Activated CD8-positive, alpha-beta memory T cell treated with anti-CD3 and anti-CD28 coated beads for 48 hours (primary cell): Measurements from ENCODE around the gene CD300LB.
A peak's percentile ranks its signal among the peaks of the same experiment; 100 is the strongest.
"Not testable (repeated sequence)": the region's sequence is repeated elsewhere in the genome, so short reads cannot be mapped to it uniquely, and the experiment has no call there.

Experiments
- DNase-seq, 3 experiments: peaks; one replicate each; pipeline ENCODE4 v3.0.0-alpha.2; 2020; ENCODE audit warnings: low read depth in 2 of 3, low spot score in 2 of 3

The CD300LB gene

GRCh38 chr17:74525781-74526288 lies 5.4 kb downstream of the CD300LB start:
- DNase-seq: no peak

DNA sequence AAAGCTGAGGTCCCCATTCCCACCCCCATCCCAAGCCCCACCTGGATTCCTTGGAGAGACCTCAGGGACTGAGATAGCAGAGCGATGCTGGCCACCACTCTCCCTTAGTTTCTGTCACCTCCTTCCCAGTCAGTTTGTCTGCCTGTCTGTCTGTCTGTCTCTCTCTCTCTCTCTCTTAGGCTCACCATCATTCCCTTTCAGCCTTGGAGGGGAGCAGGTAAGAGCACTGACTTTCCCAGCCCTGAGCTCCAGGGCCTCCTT lies 5.9 kb downstream of the CD300LB start:
- DNase-seq: no peak

DNA sequence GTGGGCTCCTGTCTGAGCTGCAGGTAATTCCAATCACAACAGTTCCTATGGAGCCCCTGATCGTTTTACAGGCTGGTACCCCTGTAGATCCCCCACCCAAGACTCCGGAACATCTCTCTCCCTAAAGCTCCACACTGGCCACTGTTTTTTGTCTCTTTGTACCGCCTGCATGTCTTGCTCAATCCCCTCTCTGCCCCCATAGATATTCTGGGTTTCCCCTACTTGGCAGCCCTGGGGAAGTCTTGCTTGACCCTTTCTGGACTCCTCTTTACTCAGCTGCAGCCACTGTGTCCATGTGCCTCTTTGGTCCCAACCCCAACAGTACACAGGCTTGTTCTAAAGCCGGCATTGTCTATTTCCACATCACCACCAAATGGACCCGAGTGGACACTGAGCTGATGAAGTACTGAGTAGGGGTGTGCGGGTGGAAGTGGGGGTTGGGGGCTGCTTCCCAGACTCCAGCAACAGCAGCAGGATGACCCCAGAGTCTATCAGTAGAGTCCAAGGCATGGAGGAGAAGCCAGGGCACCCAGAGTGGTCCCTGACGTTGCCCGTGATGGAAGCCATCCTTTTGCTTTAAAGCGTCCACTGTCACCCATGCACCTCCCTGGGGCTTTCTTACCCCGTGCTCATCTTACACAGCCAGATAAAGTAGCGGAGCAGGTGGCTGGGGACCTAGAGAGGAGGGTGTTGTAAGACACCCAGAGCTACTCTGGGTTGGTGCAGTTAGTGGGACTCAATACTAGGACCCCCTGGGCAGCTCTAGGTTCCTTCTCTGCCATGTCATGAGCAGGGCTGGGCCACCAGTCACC lies 6.4 kb downstream of the CD300LB start:
- no peak for DNase-seq

GRCh38 chr17:74523308-74523707 lies 8.0 kb downstream of the CD300LB start:
- no peak for DNase-seq

GRCh38 chr17:74522381-74523105 lies 8.7 kb downstream of the CD300LB start:
- DNase-seq: no peak

GRCh38 chr17:74521701-74522201 lies 9.5 kb downstream of the CD300LB start:
- DNase-seq: no peak

DNA sequence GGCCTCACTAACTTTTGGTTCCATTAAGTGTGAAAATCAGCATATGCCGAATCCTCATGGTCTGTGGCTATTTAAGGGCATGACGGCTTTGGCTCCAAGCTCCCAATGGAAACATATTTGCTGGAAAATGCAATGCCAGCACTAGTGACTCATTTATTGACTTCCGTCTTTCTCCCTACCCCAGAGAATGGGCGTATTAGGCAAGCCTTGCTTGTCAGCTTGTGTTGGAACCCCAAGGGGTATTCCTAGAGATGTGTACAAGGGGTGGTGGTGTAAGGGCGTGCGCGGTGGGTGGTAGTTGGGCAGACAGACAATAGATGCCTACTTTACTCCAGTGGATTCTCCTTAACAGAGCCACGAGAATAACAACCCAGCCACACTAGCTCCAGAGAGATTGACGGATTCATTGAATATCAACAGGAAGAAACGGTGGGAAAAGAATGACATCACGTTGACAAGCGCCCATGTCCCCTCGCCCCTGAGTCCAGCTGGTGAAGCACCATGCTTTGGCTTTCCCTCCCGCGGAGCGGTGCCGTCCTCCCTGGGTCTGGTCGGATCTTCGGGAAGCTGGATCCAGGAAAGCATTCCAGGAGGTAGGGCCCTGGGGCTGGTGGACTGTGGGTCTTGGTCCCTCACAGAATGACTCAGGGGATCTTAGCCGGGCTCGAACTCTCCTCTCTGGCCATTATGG lies 10.3 kb downstream of the CD300LB start:
- DNase-seq: no peak

DNA sequence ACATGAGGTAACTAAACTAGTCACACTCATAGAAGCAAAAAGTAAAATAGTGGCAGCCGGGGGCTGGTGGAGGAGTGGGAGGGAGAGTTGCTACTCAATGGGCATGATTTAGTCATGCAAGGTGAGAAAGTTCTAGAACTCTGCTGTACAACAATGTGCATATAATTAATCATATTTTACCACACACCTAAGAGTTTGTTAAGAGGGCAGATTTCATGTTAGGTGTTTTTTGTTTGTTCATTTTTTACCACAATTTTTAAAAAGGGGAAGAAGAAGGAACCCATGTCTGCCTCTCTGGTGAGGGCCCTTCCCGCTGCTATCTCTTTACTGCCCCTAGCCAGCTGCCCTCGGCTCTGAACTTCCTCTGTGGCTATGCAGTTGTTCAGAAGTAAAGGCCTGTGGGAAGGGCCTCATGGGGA lies 11.2 kb downstream of the CD300LB start:
- DNase-seq: no peak

- DNase-seq: not testable (repeated sequence)
Observed at GRCh38 chr17:74518413-74518981, 12.8 kb downstream of the CD300LB start.

DNA sequence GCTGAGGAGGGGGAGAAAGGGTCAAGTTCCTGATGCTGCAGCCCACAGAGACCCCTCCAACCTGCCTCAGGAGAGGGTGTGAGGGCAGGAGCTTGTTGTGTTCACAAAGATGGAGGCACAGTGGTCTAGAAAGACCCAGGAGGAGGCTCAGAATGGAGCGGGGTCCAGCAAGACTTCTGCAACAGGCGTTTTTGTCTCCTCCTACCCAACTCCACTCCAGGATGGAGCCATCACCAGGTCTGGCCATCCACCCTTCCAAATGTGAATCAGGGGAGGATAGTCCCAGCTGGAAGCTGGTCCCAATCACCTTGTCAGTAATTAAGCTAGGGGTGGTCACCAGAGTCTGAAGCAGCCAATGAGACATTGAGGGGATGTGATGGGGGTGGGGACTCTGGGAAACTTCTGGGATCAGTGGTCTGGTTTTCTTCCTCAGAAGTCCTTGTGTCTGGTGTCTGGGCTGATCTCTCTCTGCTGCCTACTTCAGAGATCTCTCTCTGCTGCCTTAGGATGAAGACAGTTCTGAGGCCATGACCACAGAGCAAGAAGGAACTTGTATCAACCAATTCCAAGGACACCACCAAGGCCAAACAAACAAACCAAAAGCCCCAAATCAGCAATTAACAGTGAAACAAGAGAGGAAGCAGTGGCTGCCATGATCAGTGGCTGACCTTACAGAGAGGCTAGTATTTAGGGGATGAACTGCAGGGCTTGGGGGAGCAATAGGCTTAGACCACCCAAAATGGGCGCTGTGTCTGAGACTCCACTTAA lies 14.5 kb downstream of the CD300LB start:
- DNase-seq: no peak

DNA sequence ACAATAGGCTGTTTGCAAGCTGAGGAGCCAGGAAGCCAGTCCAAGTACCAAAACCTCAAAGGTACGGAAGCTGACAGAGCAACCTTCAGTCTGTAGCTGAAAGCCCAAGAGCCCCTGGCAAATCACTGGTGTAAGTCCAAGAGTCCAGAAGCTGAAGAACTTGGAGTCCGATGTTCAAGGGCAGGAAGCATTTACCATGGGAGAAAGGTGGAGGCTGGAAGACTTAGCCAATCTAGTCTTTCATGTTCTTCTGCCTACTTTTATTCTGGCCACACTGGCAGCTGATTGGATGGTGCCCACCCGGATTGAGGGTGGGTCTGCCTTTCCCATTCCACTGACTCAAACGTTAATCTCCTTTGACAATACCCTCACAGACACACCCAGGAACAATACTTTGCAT lies 15.3 kb downstream of the CD300LB start:
- DNase-seq: no peak

GRCh38 chr17:74514632-74515334 lies 16.5 kb downstream of the CD300LB start:
- peak in 1 of 3 experiments; percentile 36 for DNase-seq

DNA sequence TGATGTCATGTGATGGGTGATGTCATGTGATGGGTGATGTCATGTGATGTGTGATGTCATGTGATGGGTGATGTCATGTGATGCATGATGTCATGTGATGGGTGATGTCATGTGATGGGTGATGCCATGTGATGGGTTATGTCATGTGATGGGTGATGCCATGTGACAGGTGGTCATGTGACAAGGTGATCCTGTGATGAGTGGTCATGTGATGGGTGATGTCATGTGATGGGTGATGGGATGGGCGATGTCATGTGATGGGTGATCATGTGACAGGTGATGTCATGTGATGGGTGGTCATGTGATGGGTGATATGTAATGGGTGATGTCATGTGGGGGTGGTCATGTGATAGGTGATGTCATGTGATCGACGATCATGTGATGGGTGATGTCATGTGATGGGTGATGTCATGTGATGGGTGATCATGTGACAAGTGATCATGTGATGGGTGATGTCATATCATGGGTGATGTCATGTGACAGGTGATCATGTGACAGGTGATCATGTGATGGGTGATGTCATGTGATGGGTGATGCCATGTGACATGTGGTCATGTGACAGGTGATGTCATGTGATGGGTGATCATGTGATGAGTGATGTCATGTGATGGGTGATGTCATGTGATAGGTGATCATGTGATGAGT lies 17.2 kb downstream of the CD300LB start:
- peak in 1 of 3 experiments; percentile 42 for DNase-seq

DNA sequence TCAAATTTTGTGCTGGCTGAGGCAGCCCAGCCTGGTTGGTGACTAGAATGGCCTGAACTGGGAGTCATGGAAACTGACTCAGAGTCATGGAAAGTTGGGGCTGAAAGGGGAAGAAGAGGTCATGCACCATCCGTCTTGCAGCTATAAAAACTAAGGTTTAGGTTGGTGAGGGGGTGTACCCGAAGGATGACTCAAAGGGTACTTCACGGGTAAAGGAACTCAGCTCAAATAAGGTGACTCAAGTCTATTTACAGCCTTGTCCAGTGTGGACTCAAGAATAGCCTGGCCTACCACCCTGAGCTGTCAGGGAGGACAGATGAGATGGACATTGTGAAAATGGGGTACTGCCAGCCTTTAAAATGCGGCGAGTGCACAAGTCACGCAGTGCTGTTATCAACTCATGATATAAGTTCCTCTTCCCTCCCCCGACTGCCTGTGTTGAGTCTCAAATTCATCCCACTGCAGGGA lies 18.6 kb downstream of the CD300LB start:
- DNase-seq: peak in 1 of 3 experiments; percentile 36

- no peak for DNase-seq
Observed at GRCh38 chr17:74512036-74512435, 19.2 kb downstream of the CD300LB start.

DNA sequence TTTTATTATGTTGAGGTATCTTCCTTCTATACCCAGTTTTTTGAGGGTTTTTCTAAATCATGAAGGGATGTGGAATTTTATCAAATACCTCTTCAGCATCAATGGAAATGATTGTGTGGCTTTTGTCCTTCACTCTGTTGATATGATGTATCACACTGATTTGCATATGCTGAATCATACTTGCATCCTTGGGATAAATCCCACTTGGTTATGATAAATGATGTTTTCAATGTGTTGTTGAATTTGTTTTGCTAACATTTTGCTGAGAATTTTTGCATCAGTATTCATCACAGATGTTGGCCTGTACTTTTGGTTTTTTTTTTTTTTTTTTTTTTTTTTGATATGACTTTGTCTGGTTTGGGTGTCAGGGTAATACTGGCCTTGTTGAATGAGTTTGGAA lies 23.1 kb downstream of the CD300LB start:
- no peak for DNase-seq

DNA sequence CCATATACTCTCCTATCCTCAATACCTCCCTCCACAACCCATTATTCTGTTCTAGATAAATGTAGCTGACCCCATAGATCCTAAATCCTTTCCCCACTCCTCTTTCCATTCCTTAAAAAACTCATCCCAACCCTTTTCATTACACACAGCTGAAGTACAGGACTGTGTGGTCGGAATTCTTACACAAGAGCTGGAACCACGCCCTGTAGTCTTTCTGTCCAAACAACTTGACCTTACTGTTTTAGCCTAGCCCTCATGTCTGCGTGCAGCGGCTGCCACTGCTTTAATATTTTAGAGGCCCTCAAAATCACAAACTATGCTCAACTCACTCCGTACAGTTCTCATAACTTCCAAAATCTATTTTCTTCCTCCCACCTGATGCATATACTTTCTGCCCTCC lies 27.3 kb downstream of the CD300LB start:
- DNase-seq: not testable (repeated sequence)

- no peak for DNase-seq
Observed at GRCh38 chr17:74502861-74503260, 28.4 kb downstream of the CD300LB start.

GRCh38 chr17:74499992-74500391 lies 31.3 kb downstream of the CD300LB start:
- DNase-seq: no peak
